ENCODE data around the gene TCF15.

Gene TCF15

GRCh38 chr20:641516-641875, 31.4 kb upstream of the TCF15 start:
- DNase-seq, result no peak

- no peak for DNase-seq
These were observed 30.8 kb upstream of the TCF15 start for GRCh38 chr20:640674-641515.

GRCh38 chr20:638579-638978, 28.5 kb upstream of the TCF15 start:
- no peak for DNase-seq

GRCh38 chr20:637559-637958, 27.4 kb upstream of the TCF15 start:
- no peak for DNase-seq

GRCh38 chr20:635893-636338, 25.8 kb upstream of the TCF15 start:
- no peak for DNase-seq

GRCh38 chr20:635028-635892, 25.2 kb upstream of the TCF15 start:
- DNase-seq, result no peak

- DNase-seq, result no peak
These were observed 24.2 kb upstream of the TCF15 start for GRCh38 chr20:634148-634925.

GRCh38 chr20:631101-631500, 21.0 kb upstream of the TCF15 start:
- no peak for DNase-seq

- DNase-seq, result no peak
These were observed 16.5 kb upstream of the TCF15 start for GRCh38 chr20:626579-626978.

- no peak for DNase-seq
These were observed 15.3 kb upstream of the TCF15 start for GRCh38 chr20:625360-625932.

- DNase-seq, result no peak
These were observed 13.6 kb upstream of the TCF15 start for GRCh38 chr20:623704-624103.

GRCh38 chr20:623021-623420, 12.9 kb upstream of the TCF15 start:
- DNase-seq, result no peak

GRCh38 chr20:622161-622560, 12.1 kb upstream of the TCF15 start:
- DNase-seq, result no peak

- no peak for DNase-seq
These were observed 11.1 kb upstream of the TCF15 start for GRCh38 chr20:621125-621756.

GRCh38 chr20:620246-620645, 10.1 kb upstream of the TCF15 start:
- no peak for DNase-seq

GRCh38 chr20:618980-619379, 8.9 kb upstream of the TCF15 start:
- no peak for DNase-seq

- DNase-seq, result no peak
These were observed 8.0 kb upstream of the TCF15 start for GRCh38 chr20:617934-618690.

- no peak for DNase-seq
These were observed 5.4 kb upstream of the TCF15 start for GRCh38 chr20:615514-615913.

- no peak for DNase-seq
These were observed 1.7 kb upstream of the TCF15 start for GRCh38 chr20:611843-612185.

GRCh38 chr20:611047-611842, 1.1 kb upstream of the TCF15 start:
- no peak for DNase-seq
